Keratinocyte (primary cell): ENCODE measurements around the gene MT2A. TPM values are rescaled to one million over a fixed set of nuclear protein-coding genes. Genes with fewer than 3 reads are reported as not detected.
"Not testable (repeated sequence)": the region's sequence is repeated elsewhere in the genome, so short reads cannot be mapped to it uniquely, and the experiment has no call there.

Source experiments
- DNase-seq: peaks from one replicate; pipeline ENCODE4 v3.0.0-alpha.2; 2011; ENCODE audit warnings: low read depth, missing footprints, low spot score
- FAIRE-seq: peaks from 2 replicates; lab custom pipeline; 2011; peaks lifted over from hg19 to GRCh38; lab: Jason Lieb, UNC
- H2AFZ ChIP-seq: 2 replicates; pipeline ENCODE4 v1.6.0; 2012; ENCODE audit warnings: low read length, control low read depth, inconsistent platforms; ENCODE audit not compliant: control insufficient read depth
- H3K27ac ChIP-seq: 2 replicates; pipeline ENCODE4 v1.5.1; 2011; ENCODE audit warnings: low read length; ENCODE audit not compliant: control insufficient read depth, insufficient read depth
- H3K27me3 ChIP-seq: 3 replicates; pipeline ENCODE4 v1.6.0; 2011; ENCODE audit warnings: low read length; ENCODE audit not compliant: control insufficient read depth, insufficient read depth; ENCODE audit errors: extremely low read depth
- H3K36me3 ChIP-seq, 2 experiments: 2 replicates in 1 of 2; 3 replicates in 1 of 2; pipeline ENCODE4 v1.5.1; 2011; ENCODE audit warnings: low read length in 2 of 2, mild to moderate bottlenecking in 1 of 2; ENCODE audit not compliant: control insufficient read depth in 2 of 2, insufficient read depth in 2 of 2; ENCODE audit errors: extremely low read depth in 1 of 2
- H3K4me1 ChIP-seq: 3 replicates; pipeline ENCODE4 v1.5.1; 2011; ENCODE audit warnings: low read length; ENCODE audit not compliant: control insufficient read depth, insufficient read depth; ENCODE audit errors: extremely low read depth
- H3K4me2 ChIP-seq: 3 replicates; pipeline ENCODE4 v1.6.0; 2011; ENCODE audit warnings: low read depth, low read length; ENCODE audit not compliant: control insufficient read depth, insufficient read depth; ENCODE audit errors: extremely low read depth
- H3K4me3 ChIP-seq, 3 experiments: fragments of 200-600 bp in 1 of 3; sonication (generic) in 1 of 3; 2 replicates in 2 of 3; 3 replicates in 1 of 3; pipeline ENCODE4 v1.5.1; 2011 to 2016; ENCODE audit warnings: low read length in 3 of 3, mild to moderate bottlenecking in 3 of 3, control low read depth in 2 of 3, inconsistent platforms in 1 of 3, low read depth in 1 of 3, mixed read lengths in 1 of 3, mixed run types in 1 of 3, moderate library complexity in 1 of 3; ENCODE audit not compliant: control insufficient read depth in 2 of 3, insufficient read depth in 2 of 3; ENCODE audit errors: extremely low read depth in 1 of 3
- H3K79me2 ChIP-seq: 2 replicates; pipeline ENCODE4 v1.6.0; 2012; ENCODE audit warnings: low read length; ENCODE audit not compliant: control insufficient read depth, insufficient read depth
- H3K9ac ChIP-seq: 3 replicates; pipeline ENCODE4 v1.6.0; 2011; ENCODE audit warnings: low read length; ENCODE audit not compliant: control insufficient read depth, insufficient read depth; ENCODE audit errors: extremely low read depth
- H3K9me1 ChIP-seq: 3 replicates; pipeline ENCODE4 v1.6.0; 2011; ENCODE audit warnings: low read length; ENCODE audit not compliant: control insufficient read depth, insufficient read depth; ENCODE audit errors: extremely low read depth
- H3K9me3 ChIP-seq: 2 replicates; pipeline ENCODE4 v1.5.1; 2012; ENCODE audit warnings: low read depth, low read length; ENCODE audit not compliant: control insufficient read depth
- H4K20me1 ChIP-seq: 3 replicates; pipeline ENCODE4 v1.6.0; 2011; ENCODE audit warnings: low read length; ENCODE audit not compliant: control insufficient read depth, insufficient read depth; ENCODE audit errors: extremely low read depth
- CTCF ChIP-seq, 3 experiments: IDR thresholded peaks in 1 of 3; conservative IDR thresholded peaks in 1 of 3; optimal IDR thresholded peaks in 1 of 3; 2 replicates in 2 of 3; 3 replicates in 1 of 3; pipeline versions ENCODE3 to v1.5.1; 2011; ENCODE audit warnings: low read length in 3 of 3, mild to moderate bottlenecking in 3 of 3, moderate library complexity in 2 of 3, control low read depth in 1 of 3, inconsistent platforms in 1 of 3; ENCODE audit not compliant: insufficient read depth in 2 of 3; ENCODE audit errors: extremely low read depth in 1 of 3
- EZH2 ChIP-seq: IDR thresholded peaks from one replicate; pipeline ENCODE4 v1.6.1; 2012; ENCODE audit warnings: inconsistent platforms, mild to moderate bottlenecking, low read length, moderate library complexity
- dilution Hi-C: fragments of 300-500 bp; cut with MboI; formaldehyde crosslinking; loops from one replicate; pipeline ENCODE4 v1.7.0; 2020; ENCODE audit warnings: low sequenced_read_pairs; ENCODE audit not compliant: extremely low pct_ligation_motif_present
- polyA plus RNA-seq, 5 experiments: library from polyadenylated mRNA; depleted of rRNA in 3 of 5; stranded (reverse) in 3 of 5; stranded (forward) in 1 of 5; unstranded in 1 of 5; fragments of >200 nt; gene quantifications; 1 replicate in 1 of 5; 2 replicates in 3 of 5; 3 replicates in 1 of 5; pipeline versions ENCODE4 v1.2.1 to v1.2.3, GENCODE V29; 2011 to 2012; ENCODE audit warnings: missing spikeins in 2 of 5, low read depth in 1 of 5, low replicate concordance in 1 of 5

The MT2A gene
- polyA plus RNA-seq, 1 donor (not counting 4 experiments of a cell fraction or from before 2014, with no cell fraction given), result 990 TPM

- Histone ChIP-seq H3K36me3 (no peaks in the 10 kb centered on the region), H3K9me3 (no peaks in the 10 kb centered on the region), H3K27ac (no peak overlapping the region), H3K4me3 (peak overlapping the region in 2 of 3 experiments; percentile 30 to 71), H4K20me1 (no peaks in the 10 kb centered on the region), H2AFZ (no peak overlapping the region), H3K79me2 (no peaks in the 10 kb centered on the region), H3K27me3 (no peaks in the 10 kb centered on the region), H3K4me1 (peaks cover 31% of the 10 kb centered on the region), H3K4me2 (peak overlapping the region; percentile 90), H3K9ac (peak overlapping the region; percentile 44), H3K9me1 (no peaks in the 10 kb centered on the region)
- FAIRE-seq (no peak), DNase-seq (no peak)
- no peak for TF ChIP-seq CTCF (optimal IDR thresholded peaks at IDR 0.05 in 1 of 3, IDR thresholded peaks at IDR 0.05 in 1 of 3, conservative IDR thresholded peaks at IDR 0.05 in 1 of 3; ENCODE audit: extremely low read depth in 1 of 3, insufficient read depth in 2 of 3, low read length in 3 of 3)
- TF ChIP-seq EZH2, result no peak
- dilution Hi-C loops, result no loop called here
Observed at GRCh38 chr16:56618138-56618537, 9.8 kb downstream of the MT2A start.

GRCh38 chr16:56620339-56620897 lies 12.0 kb downstream of the MT2A start:
- Histone ChIP-seq H3K9me3 (no peaks in the 10 kb centered on the region), H3K9ac (no peak overlapping the region), H3K4me2 (no peak overlapping the region), H3K36me3 (no peaks in the 10 kb centered on the region), H3K4me3 (no peak overlapping the region), H3K27me3 (no peaks in the 10 kb centered on the region), H3K9me1 (no peaks in the 10 kb centered on the region), H3K79me2 (no peaks in the 10 kb centered on the region), H3K27ac (no peak overlapping the region), H4K20me1 (no peaks in the 10 kb centered on the region), H2AFZ (no peak overlapping the region), H3K4me1 (peaks cover 12% of the 10 kb centered on the region)
- TF ChIP-seq EZH2, result no peak
- no peak for TF ChIP-seq CTCF (optimal IDR thresholded peaks at IDR 0.05 in 1 of 3, IDR thresholded peaks at IDR 0.05 in 1 of 3, conservative IDR thresholded peaks at IDR 0.05 in 1 of 3; ENCODE audit: extremely low read depth in 1 of 3, insufficient read depth in 2 of 3, low read length in 3 of 3)
- DNase-seq (no peak), FAIRE-seq (no peak)
- dilution Hi-C loops, result no loop called here

- H3K9me3 ChIP-seq, FAIRE-seq, dilution Hi-C loops, H3K4me3 ChIP-seq, H3K9ac ChIP-seq, DNase-seq, H3K9me1 ChIP-seq, H3K4me2 ChIP-seq, H4K20me1 ChIP-seq, H3K36me3 ChIP-seq, H2AFZ ChIP-seq, H3K27ac ChIP-seq, H3K27me3 ChIP-seq, H3K79me2 ChIP-seq: not testable (repeated sequence)
- H3K4me1 ChIP-seq, result peaks cover 12% of the 10 kb centered on the region
Observed at GRCh38 chr16:56621665-56622445, 13.5 kb downstream of the MT2A start.
